Neural progenitor cell (in vitro differentiated cells): ENCODE results near the gene SAG. TPM values are rescaled to one million over a fixed set of nuclear protein-coding genes. Genes with fewer than 3 reads are reported as not detected.

ENCODE experiments used
- DNase-seq: peaks from one replicate; pipeline ENCODE4 v3.0.0-alpha.2; 2016; ENCODE audit warnings: low spot score
- H2AFZ ChIP-seq: fragments of 200-600 bp; sonication (generic); replicated peaks from 2 replicates; pipeline ENCODE4 v1.6.1; 2016; ENCODE audit warnings: antibody characterized with exemption
- H3F3A ChIP-seq: fragments of 200-600 bp; sonication (generic); 2 replicates; pipeline ENCODE4 v1.6.1; 2016; ENCODE audit warnings: antibody characterized with exemption, low read depth
- H3K27ac ChIP-seq: fragments of 200-600 bp; sonication (generic); 2 replicates; pipeline ENCODE4 v1.5.1; 2016; ENCODE audit warnings: mild to moderate bottlenecking
- H3K27me3 ChIP-seq: fragments of 200-600 bp; sonication (generic); 2 replicates; pipeline ENCODE4 v1.6.1; 2016; ENCODE audit warnings: mild to moderate bottlenecking, moderate library complexity
- H3K36me3 ChIP-seq: fragments of 200-600 bp; sonication (generic); 2 replicates; pipeline ENCODE4 v1.5.1; 2016
- H3K4me1 ChIP-seq: fragments of 200-600 bp; sonication (generic); 2 replicates; pipeline ENCODE4 v1.6.1; 2016; ENCODE audit warnings: mixed run types
- H3K4me2 ChIP-seq: fragments of 200-600 bp; sonication (generic); 2 replicates; pipeline ENCODE4 v1.6.1; 2016
- H3K4me3 ChIP-seq: fragments of 200-600 bp; sonication (generic); 2 replicates; pipeline ENCODE4 v1.5.1; 2016
- H3K79me2 ChIP-seq: fragments of 200-600 bp; sonication (generic); 2 replicates; pipeline ENCODE4 v1.6.1; 2016; ENCODE audit warnings: low read depth
- H3K9ac ChIP-seq: fragments of 200-600 bp; sonication (generic); 2 replicates; pipeline ENCODE4 v1.6.1; 2016
- H3K9me3 ChIP-seq: fragments of 200-600 bp; sonication (generic); 2 replicates; pipeline ENCODE4 v1.5.1; 2016; ENCODE audit warnings: low read depth
- H4K20me1 ChIP-seq: fragments of 200-600 bp; sonication (generic); 2 replicates; pipeline ENCODE4 v1.6.1; 2016; ENCODE audit warnings: low read depth
- H3K27ac Mint-ChIP-seq: 3 replicates; pipeline ENCODE4 v1.8.0; 2021; ENCODE audit warnings: mixed read lengths
- H3K27me3 Mint-ChIP-seq: 2 replicates; pipeline ENCODE4 v1.8.0; 2022; ENCODE audit warnings: low read depth, mild to moderate bottlenecking, inconsistent platforms, moderate library complexity, mixed read lengths; ENCODE audit not compliant: insufficient read depth
- H3K36me3 Mint-ChIP-seq: 3 replicates; pipeline ENCODE4 v1.8.0; 2021; ENCODE audit warnings: mixed read lengths
- H3K4me1 Mint-ChIP-seq: 3 replicates; pipeline ENCODE4 v1.8.0; 2021; ENCODE audit warnings: mixed read lengths
- H3K4me3 Mint-ChIP-seq: 3 replicates; pipeline ENCODE4 v1.8.0; 2021; ENCODE audit warnings: mild to moderate bottlenecking, moderate library complexity, mixed read lengths
- H3K9me3 Mint-ChIP-seq: 3 replicates; pipeline ENCODE4 v1.8.0; 2020; ENCODE audit warnings: mixed read lengths
- EZH2 ChIP-seq: fragments of 200-600 bp; sonication (generic); IDR thresholded peaks from 2 replicates; pipeline ENCODE4 v1.6.1; 2017; ENCODE audit warnings: antibody characterized with exemption, mild to moderate bottlenecking, moderate library complexity
- EZH2phosphoT487 ChIP-seq: fragments of 200-600 bp; sonication (generic); IDR thresholded peaks from 2 replicates; pipeline ENCODE4 v1.6.1; 2017; ENCODE audit warnings: antibody characterized with exemption
- total RNA-seq: library from RNA; depleted of rRNA; stranded (reverse); fragments of >200 nt; gene quantifications from 2 replicates; pipeline ENCODE4 v1.2.3, GENCODE V29; 2015; ENCODE audit warnings: low replicate concordance
- TF ChIP-seq, protein P1 (sequence below): fragments of 200-600 bp; sonication (generic); IDR thresholded peaks from 2 replicates; pipeline ENCODE4 v1.5.1; 2017; ENCODE audit warnings: antibody characterized with exemption, mild to moderate bottlenecking

Gene SAG
- total RNA-seq, 1 donor from 2014 or later = not detected

DNA sequence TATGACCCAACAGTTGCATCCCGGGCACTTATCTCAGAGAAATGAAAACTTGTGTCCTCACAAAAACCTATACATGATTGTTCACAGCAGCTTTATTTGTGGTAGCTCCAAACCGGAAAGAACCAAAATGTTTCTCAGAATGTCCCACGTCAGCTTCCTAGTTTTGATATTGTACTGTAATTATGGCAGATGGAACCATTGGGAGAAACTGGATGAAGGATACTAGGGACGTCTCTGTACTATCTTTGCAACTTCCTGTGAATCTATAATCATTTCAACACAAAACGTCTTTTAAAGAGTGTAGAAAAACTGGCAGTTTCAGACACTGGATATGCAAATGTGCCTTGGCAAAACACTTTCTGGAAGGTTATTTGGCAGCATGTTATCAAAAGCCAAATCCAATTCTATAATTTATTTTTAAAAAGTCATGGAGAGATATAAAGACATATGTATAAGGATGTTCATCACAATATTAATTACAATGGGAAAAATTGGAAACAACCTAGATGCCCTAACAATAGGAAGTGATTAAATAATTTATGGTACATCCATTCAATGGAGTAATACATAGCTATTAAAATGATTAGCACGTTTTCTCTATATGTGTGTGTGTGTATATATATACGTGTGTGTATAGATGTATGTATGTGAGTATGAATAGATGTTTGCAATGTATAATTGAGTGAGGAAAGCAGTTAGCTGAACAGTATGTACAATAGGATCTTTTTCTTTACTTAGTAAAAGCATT lies 9.8 kb downstream of the SAG start:
- Histone ChIP-seq H3K27ac (no peak overlapping the region), H3K4me2 (no peak overlapping the region), H4K20me1 (no peaks in the 10 kb centered on the region), H3K9ac (no peak overlapping the region), H3K9me3 (no peaks in the 10 kb centered on the region), H2AFZ (no peak overlapping the region), H3K79me2 (no peaks in the 10 kb centered on the region), H3F3A (no peaks in the 10 kb centered on the region), H3K4me3 (no peak overlapping the region), H3K4me1 (no peaks in the 10 kb centered on the region), H3K27me3 (peaks cover 45% of the 10 kb centered on the region), H3K36me3 (no peaks in the 10 kb centered on the region)
- peaks cover 11% of the 10 kb centered on the region for H3K4me1 Mint-ChIP-seq
- TF ChIP-seq EZH2 = no peak
- TF ChIP-seq, protein P1, sequence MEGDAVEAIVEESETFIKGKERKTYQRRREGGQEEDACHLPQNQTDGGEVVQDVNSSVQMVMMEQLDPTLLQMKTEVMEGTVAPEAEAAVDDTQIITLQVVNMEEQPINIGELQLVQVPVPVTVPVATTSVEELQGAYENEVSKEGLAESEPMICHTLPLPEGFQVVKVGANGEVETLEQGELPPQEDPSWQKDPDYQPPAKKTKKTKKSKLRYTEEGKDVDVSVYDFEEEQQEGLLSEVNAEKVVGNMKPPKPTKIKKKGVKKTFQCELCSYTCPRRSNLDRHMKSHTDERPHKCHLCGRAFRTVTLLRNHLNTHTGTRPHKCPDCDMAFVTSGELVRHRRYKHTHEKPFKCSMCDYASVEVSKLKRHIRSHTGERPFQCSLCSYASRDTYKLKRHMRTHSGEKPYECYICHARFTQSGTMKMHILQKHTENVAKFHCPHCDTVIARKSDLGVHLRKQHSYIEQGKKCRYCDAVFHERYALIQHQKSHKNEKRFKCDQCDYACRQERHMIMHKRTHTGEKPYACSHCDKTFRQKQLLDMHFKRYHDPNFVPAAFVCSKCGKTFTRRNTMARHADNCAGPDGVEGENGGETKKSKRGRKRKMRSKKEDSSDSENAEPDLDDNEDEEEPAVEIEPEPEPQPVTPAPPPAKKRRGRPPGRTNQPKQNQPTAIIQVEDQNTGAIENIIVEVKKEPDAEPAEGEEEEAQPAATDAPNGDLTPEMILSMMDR = no peak
- no peak for TF ChIP-seq EZH2phosphoT487
- no peak for DNase-seq
- H3K4me3 Mint-ChIP-seq = no peak overlapping the region
- H3K27ac Mint-ChIP-seq = peak overlapping the region; percentile 29
- H3K27me3 Mint-ChIP-seq = peaks cover 15% of the 10 kb centered on the region
- no peaks in the 10 kb centered on the region for H3K9me3 Mint-ChIP-seq
- no peaks in the 10 kb centered on the region for H3K36me3 Mint-ChIP-seq

DNA sequence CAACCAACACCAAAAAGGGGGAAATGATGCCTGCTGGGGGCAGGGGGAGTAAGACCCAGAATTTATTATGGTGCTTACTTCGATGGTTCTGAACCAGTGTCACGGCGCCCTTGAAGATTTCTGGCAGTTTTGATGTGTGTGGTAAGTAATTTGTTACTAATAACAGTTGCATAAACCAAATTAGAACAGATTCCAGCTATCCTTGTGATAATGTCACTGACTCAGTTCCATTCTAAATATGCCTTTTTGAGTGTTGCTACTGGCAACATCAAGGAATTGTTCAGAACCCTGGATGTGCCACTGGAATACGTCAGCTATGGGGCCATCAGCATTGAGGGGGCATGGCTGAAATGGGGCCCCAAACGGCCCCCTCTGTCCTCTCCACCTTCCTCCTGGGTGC lies 11.6 kb downstream of the SAG start:
- Mint-ChIP-seq H3K4me3 (no peak overlapping the region), H3K27ac (no peak overlapping the region), H3K27me3 (peaks cover 15% of the 10 kb centered on the region), H3K36me3 (no peaks in the 10 kb centered on the region), H3K4me1 (peaks cover 11% of the 10 kb centered on the region), H3K9me3 (no peaks in the 10 kb centered on the region)
- TF ChIP-seq, protein P1 = no peak
- TF ChIP-seq EZH2phosphoT487 = no peak
- no peak for TF ChIP-seq EZH2
- Histone ChIP-seq H3K4me3 (no peak overlapping the region), H3K27me3 (peaks cover 62% of the 10 kb centered on the region), H3K9me3 (no peaks in the 10 kb centered on the region), H3K27ac (no peak overlapping the region), H3F3A (no peaks in the 10 kb centered on the region), H2AFZ (no peak overlapping the region), H3K9ac (no peak overlapping the region), H3K4me1 (no peaks in the 10 kb centered on the region), H3K4me2 (no peak overlapping the region), H3K36me3 (no peaks in the 10 kb centered on the region), H4K20me1 (no peaks in the 10 kb centered on the region), H3K79me2 (no peaks in the 10 kb centered on the region)
- no peak for DNase-seq

DNA sequence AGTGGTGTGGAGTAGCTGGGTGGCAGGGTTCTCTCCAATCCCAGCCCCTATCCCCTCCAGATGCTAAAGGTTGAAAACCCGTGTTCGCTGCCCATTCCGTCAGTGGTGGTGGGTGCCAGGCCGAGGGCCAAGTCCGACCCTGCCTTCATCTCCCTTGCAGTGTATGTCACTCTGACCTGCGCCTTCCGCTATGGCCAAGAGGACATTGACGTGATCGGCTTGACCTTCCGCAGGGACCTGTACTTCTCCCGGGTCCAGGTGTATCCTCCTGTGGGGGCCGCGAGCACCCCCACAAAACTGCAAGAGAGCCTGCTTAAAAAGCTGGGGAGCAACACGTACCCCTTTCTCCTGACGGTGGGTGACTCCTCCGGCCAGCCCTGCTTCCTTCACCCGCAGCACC lies 12.9 kb downstream of the SAG start:
- no peaks in the 10 kb centered on the region for H3K36me3 ChIP-seq
- no peak overlapping the region for H3K27ac Mint-ChIP-seq
- no peak for DNase-seq
- H3K79me2 ChIP-seq = no peaks in the 10 kb centered on the region
- no peak overlapping the region for H3K4me3 Mint-ChIP-seq
- H3K27me3 Mint-ChIP-seq = peaks cover 21% of the 10 kb centered on the region
- no peaks in the 10 kb centered on the region for H3F3A ChIP-seq
- H3K9ac ChIP-seq = no peak overlapping the region
- no peak overlapping the region for H3K27ac ChIP-seq
- TF ChIP-seq EZH2 = no peak
- TF ChIP-seq, protein P1 = no peak
- TF ChIP-seq EZH2phosphoT487 = no peak
- H3K4me2 ChIP-seq = no peak overlapping the region
- no peaks in the 10 kb centered on the region for H3K9me3 Mint-ChIP-seq
- no peak overlapping the region for H2AFZ ChIP-seq
- no peaks in the 10 kb centered on the region for H3K36me3 Mint-ChIP-seq
- H4K20me1 ChIP-seq = no peaks in the 10 kb centered on the region
- no peaks in the 10 kb centered on the region for H3K4me1 ChIP-seq
- H3K4me1 Mint-ChIP-seq = peaks cover 11% of the 10 kb centered on the region
- peaks cover 75% of the 10 kb centered on the region for H3K27me3 ChIP-seq
- no peaks in the 10 kb centered on the region for H3K9me3 ChIP-seq
- no peak overlapping the region for H3K4me3 ChIP-seq
